ENCODE data around the gene FNTB.

FNTB gene

DNA sequence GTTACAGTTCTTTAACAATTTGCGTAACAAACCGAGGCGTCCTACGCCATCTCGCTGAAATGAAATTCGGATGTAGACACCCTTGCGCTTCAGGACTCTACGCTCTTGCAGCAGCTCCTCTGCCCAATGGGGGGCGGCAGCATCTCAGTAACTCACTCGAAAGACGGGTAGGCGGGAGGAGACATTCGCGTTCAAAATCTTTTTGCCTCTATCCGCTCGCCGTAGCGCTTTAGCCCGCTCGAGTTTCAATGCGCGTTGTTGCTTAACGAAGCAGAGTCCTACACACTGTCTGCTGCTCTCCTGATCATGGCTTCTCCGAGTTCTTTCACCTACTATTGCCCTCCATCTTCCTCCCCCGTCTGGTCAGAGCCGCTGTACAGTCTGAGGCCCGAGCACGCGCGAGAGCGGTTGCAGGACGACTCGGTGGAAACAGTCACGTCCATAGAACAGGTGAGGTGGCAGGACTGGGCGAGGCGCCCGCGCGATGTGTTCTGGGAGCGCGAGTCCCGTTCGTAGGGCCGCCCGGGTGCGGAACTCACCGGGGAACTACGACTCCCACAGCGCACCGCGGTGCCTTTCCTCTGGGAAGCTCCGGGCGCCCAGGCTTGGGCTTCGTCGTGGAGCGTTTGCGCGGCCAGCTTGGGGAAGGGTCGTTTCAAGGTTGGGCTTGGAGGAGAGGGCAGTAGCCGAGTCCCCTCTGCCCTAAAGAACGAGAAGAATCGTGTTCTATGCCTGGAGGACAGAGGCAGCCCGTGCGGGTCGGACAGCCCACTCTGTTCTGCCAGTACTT lies at the start of gene FNTB:
Gene FNTB, plus strand, starts transcription at position 248 of the 790 bp plus-strand sequence. Its CDS starts 59 bp downstream, at position 307.
- DNase-seq (ENCODE audit: low read depth): peak; percentile 78

DNA sequence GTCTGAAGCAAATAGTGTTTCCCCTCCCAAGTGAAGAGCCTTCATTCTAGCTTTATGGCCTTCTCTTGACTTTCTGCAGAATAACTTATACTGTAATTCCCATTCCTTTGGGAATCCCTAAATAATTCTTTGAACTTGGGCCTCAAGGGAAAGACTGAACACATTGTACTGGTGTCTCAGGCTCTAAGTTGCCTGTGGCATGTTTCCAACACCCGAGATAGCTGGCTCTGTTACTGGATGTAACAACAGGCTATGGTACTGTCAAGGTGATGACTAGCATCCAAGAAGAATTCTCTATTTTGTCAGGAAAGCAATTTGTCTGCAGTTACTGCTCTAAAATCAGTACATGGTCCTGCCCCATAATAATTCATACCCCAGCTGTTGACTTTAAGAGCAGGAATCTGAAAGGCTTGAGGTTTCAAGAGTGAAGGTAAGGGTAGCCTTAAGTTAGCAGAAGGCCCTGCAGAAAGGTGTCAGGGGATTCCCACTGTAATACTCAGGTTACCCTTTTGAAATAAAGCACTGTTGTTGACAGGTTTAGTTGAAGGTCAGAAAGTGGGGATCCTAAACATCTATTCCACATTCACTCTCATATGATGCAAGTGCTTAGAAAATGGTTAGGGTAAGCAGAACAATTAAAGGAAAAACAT lies 49.4 kb upstream of the FNTB start:
- no peak for DNase-seq (ENCODE audit: low read depth)

GRCh38 chr14:64937821-64938193 lies 48.9 kb upstream of the FNTB start:
- no peak for DNase-seq (ENCODE audit: low read depth)

- no peak for DNase-seq (ENCODE audit: low read depth)
Measured at GRCh38 chr14:64938972-64939816, 47.5 kb upstream of the FNTB start.

DNA sequence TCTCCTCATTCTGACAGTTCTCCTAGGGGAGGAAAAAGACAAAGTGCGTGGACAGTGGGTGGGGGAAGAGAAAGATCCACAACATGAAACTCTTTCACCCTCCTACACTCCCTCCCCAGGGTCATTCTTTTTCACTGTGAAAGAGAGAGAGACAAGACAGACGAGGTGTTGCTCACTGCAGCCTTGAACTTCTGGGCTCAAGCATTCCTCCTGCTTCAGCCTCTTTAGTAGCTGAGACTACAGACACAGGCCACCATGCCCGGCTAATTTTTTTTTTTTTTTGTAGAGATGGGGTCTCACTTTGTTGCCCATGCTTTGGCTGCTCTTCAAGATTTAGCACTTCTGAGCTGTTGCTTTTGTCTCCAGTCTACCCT lies 46.9 kb upstream of the FNTB start:
- no peak for DNase-seq (ENCODE audit: low read depth)

- no peak for DNase-seq (ENCODE audit: low read depth)
Measured at GRCh38 chr14:64940336-64940910, 46.3 kb upstream of the FNTB start.

- no peak for DNase-seq (ENCODE audit: low read depth)
Measured at GRCh38 chr14:64942531-64943111, 44.1 kb upstream of the FNTB start, which contains the start of gene GPX2. Gene GPX2 (minus strand): TSS chr14:64942745. CDS start chr14:64942726, 19 bp downstream.

- no peak for DNase-seq (ENCODE audit: low read depth)
Measured at GRCh38 chr14:64943556-64943955, 43.1 kb upstream of the FNTB start.

DNA sequence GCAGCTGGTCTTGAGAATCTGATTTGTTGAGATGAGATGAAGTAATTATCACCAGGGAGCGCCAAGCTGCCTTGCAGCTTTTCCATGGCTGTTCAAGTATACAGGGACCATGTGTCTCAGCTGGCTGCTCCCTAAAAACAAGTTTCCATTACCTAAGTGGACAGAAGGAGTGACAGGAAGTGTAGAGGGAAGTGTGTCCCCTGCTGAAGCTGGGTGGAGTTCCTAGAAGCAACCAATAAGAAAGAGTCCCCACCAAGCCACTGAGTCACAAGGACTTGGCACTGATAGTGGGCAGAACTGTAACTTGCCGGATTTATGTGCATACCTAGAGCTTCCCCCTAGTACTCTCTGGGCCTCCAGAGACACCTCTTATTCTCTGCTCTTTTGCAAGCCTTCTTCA lies 42.7 kb upstream of the FNTB start:
- no peak for DNase-seq (ENCODE audit: low read depth)

GRCh38 chr14:64944861-64945260 lies 41.8 kb upstream of the FNTB start:
- no peak for DNase-seq (ENCODE audit: low read depth)

GRCh38 chr14:64945431-64946178 lies 41.1 kb upstream of the FNTB start:
- DNase-seq (ENCODE audit: low read depth): no peak

DNA sequence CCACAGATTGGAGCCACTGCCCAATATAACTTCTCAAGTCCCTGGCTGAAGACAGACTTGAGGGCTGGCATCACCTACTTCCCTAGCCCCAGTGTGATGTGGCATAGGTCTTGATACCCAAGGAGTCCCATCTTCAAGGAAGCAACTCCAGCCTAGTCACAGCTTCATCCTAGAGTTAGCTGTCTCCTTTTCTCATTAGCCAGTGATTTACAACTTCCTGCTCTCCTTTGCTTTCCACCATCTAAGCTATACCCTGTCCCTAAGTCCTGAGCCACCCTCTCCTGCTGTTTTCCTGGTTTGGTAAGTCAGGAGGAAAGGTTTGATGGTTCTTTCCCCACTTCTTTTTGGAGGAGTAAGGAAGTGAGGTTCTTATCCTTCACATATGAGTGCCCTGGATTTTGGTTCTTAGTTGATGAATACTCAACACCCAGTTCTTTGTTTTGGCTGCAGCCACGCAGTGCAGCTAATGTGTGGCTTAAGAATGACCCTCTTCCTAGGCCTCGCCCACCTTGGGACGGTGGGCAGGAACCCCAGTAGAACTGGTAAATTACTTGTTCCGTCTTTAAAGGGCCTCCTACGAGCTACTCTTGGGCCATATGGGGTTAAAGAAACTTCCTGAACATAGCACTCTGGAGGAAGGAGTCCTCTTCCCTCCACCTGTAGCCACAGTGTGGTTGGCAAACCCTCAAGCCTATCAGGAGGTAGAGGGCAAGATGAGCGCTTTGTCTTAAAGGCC lies 40.2 kb upstream of the FNTB start:
- no peak for DNase-seq (ENCODE audit: low read depth)

DNA sequence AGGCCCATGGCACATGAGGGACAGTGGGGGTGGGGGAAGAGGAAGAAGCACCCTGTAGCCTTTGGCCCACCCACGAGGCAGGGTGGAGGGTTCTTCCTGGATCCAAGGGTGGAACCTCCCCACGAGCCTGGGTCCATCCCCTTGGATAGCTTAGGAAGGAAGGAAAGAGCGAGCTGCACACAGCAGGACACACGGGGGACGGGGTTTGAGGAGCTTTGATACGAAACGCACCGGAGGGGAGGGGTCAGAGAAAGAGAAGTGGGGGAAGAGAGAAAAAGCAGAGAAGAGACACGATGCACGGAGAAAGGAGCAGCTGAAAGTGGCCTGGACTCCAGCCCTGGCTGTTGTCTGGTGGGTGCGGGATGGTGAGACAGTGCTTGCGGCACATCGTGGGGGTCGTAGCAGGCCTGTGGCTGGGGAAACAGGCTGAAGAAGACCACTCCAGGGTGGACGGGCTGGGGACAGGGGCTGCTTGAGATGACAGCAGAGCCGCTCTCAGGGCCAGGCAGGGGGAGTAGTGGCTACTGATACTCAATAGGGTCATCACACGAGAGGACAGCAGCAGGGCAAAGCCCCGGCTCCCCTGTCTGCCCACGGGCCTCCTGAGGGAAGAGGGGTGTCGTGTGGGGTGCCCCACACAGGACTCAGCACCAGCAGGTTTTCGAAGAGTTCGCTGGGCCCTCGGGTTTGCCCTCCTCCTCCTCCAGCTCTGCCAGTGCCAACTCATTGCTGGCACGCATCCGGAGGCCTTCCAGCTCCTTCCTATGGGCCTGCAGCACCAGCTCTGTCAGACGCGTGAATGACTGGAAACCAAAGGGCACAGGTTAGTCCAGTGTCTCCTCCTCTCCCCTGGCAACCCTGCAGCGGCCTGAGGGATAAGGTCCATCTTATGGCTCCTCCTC lies 38.7 kb upstream of the FNTB start:
- DNase-seq (ENCODE audit: low read depth): no peak

DNA sequence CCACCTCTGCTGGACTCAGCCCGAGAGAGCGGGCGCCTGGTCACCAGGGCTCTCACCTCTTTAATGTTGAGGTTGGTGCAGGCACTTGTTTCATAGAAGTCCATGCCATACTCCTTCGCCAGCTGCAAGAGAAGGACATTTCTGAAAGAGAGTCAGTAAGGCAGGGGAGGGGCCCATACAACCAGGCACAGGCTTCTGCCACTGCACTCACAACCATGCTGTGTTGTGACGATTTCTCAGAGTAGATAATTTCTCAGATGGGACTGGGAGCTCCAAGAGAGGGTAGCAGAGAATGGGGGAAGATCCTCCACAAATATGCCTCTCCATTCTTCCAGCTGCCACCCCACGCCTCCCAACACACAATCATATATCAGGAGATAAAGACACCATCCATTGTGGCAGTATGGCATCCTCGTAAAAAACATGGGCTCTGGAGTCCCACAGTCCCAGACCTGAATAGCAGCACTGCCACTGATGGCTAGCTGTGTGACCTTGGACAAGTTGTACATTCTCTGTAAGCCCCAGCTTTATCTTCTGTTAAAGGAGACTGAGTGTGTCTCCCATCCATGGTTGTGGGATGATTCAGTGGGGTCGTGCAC lies 38.0 kb upstream of the FNTB start:
- no peak for DNase-seq (ENCODE audit: low read depth)

GRCh38 chr14:64950889-64951288 lies 35.8 kb upstream of the FNTB start:
- no peak for DNase-seq (ENCODE audit: low read depth)

- DNase-seq (ENCODE audit: low read depth): no peak
Measured at GRCh38 chr14:64951291-64951690, 35.4 kb upstream of the FNTB start.

GRCh38 chr14:64951724-64952123 lies 35.0 kb upstream of the FNTB start:
- no peak for DNase-seq (ENCODE audit: low read depth)

DNA sequence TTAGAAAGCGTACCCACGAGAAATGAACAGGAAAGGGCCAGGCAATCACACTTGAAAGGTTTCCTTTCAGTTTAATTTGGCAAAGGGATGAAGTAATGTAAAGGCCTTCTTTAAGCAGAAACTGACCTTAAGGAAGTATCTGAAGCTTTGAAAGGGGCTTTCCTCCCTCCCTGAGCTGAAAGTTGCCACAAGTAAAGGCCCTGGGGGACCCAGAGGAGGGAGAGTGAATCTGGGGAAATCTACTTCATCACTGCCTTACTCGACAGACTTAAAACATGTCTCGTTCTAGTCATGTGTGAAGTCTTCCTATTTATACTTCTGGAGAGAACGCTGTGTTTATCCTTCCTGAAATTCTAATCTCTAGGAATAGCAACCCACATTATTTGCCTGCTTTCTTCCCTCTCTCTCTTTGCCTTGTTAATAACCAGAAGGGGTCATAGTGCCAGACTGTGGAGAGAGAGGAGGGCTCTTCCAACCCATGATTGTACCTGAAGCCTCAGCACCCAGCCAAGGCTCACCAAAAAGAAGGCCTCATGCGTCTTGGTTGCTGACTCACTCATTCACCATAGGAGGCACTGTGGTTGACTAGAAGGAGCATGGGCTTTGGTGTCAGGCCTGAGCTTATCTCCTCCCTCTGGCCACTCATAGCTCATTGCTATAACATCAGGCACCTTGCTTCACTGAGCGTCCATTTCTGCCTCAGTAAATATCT lies 33.9 kb upstream of the FNTB start:
- DNase-seq (ENCODE audit: low read depth): no peak

DNA sequence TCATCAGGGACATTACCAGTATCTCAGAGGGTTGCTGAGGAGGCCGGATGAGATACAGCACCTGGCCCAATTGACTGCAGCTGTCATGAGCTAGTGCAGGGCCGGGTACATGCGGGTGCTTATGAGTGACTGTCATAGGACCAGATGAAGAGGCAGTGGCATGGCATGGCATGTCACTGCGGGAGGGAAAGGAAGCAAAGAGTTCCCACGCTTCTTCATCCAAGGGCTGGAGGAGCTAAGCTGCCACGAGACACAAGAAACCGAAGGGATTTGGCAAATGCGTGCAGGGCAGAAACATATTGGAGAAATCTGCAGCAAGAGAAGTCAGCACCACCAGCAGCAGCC lies 33.4 kb upstream of the FNTB start:
- no peak for DNase-seq (ENCODE audit: low read depth)
